Sciatic nerve (tissue), 2 donors: ENCODE data around the gene ZCCHC17. TPM values are rescaled to one million over a fixed set of nuclear protein-coding genes. Genes with fewer than 3 reads are reported as not detected.
"Not testable (repeated sequence)": the region's sequence is repeated elsewhere in the genome, so short reads cannot be mapped to it uniquely, and the experiment has no call there.

Source experiments
- ATAC-seq: fragments of 200-7000 bp; cut with Tn5 transposase; one replicate; pipeline ENCODE4 v1.9.1; 2020; ENCODE audit warnings: mild to moderate bottlenecking, moderate library complexity
- DNase-seq: peaks from one replicate; pipeline ENCODE4 v3.0.0-alpha.2; 2020; ENCODE audit warnings: low spot score
- intact Hi-C: fragments of 100-400 bp; cut with DNase I; formaldehyde crosslinking; loops from one replicate; pipeline ENCODE4 v1.14.2; 2022
- total RNA-seq: library from RNA; stranded (reverse); fragmentation: NEBNext Ultra II Directional; extraction: Animal tissue kit (Norgen Biotek cat#: 25700); gene quantifications from one replicate; pipeline ENCODE4 v1.2.1, GENCODE V29; 2021
- donor health status: DM: no; HTN: no; CAD: no.
- donor health status: DM: no; HTN: no; CAD: no.

Gene ZCCHC17, protein sequence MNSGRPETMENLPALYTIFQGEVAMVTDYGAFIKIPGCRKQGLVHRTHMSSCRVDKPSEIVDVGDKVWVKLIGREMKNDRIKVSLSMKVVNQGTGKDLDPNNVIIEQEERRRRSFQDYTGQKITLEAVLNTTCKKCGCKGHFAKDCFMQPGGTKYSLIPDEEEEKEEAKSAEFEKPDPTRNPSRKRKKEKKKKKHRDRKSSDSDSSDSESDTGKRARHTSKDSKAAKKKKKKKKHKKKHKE
- total RNA-seq = 27.1 TPM

DNA sequence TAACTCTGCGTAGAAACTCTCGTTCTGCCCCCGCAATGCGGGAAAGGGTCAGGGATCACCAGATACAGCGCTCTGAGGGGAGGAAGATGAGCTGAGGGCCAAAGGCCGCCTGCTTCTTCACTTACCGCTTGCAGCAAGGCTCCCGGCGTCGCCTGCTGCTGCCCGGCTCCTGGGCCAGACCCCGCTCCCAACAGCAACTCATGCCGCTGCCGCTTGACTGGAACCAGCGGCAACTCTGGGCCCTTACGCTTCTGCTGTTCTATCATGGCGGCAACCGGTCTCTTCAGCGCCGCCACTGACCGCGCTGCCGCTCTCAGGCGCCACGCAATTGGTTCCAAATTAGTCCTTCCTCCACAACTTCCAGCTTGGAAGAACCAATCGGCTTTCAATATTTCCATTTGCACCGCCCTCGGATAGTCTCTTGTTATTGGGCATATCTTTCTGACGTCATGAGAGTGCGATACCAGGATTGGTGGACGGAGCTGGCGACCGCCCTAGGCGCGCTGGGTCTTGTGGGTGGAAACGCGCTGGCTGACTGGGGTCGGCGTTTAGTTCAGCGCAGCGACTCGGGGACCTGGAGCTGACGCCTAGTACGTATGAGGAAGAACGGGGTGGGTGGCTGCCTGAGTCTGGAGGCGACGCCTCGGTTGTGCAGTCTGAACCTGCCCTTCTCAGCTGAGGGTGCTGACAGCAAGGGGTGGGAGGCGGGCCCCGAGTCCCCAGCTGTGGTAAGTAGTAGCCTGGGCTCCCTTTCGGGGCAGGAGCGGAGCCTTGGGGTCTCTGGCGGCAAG, at the start of gene ZCCHC17, which contains the start of gene SNRNP40:
TSS of gene ZCCHC17 (plus strand) at position 547 of the 791 bp plus-strand sequence. CDS start 13,067 bp downstream, outside the sequence.
TSS of gene SNRNP40 (minus strand) at position 303 of the 791 bp plus-strand sequence. CDS start at position 266, 37 bp downstream.
- DNase-seq (peak; percentile 93), ATAC-seq (peak; percentile 100)
- intact Hi-C loops = no loop called here

DNA sequence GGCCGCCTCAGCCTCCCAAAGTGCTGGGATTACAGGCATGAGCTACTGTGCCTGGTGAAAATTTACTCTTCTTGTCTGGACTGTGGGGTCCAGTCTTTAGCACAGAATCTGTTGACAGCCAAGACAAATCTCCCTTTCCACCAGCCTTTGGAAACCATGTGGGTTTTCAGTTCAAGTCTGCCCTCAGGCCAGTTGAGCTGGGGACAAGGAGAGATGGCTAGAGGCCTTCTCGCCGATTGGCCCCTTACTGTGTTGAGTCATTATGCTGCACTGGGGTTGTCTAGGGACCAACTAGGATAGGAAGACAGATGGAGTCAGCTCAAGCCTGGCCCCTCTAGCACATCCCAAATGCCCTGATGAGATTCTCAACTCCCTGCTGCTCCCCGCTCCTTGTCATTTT, 48.6 kb upstream of the ZCCHC17 start:
- DNase-seq = no peak
- ATAC-seq = no peak
- intact Hi-C loops = no loop called here

DNA sequence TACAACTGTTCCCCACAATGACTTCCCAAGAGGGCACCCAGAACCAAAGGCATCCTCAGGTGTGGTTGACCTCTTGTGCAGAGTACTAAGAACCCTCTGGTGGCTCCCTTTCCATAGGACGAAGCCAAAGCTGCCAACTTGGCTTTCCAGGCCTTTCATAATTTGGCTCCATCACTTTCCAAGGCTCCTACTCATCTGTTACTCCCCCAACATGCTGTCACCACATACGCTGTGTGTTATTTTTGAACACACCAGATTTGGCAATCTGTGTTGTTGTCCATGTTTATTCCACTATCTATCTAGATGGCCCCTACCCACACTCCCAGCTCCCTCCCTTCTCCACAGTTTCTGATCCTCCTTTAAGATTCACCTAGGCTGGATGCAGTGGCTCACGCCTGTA, 47.0 kb upstream of the ZCCHC17 start:
- intact Hi-C loops = no loop called here
- ATAC-seq = no peak
- no peak for DNase-seq

DNA sequence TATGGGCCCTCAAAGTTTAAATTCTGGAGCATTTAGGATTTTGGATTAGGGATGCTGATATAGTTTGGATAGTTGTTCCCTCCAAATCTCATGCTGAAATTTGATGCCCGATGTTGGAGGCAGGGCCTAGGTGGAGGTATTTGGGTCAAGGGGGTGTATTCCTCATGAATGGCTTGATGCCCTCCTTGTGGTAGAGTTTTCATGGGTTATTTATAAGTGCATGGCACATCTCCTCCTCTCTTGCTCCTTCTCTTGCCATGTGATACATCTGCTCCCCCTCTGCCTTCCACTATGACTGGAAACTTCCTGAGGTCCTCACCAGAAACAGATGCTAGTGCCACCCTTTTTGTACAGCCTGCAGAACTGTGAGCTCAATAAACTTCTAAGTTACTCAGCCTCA, 39.6 kb upstream of the ZCCHC17 start:
- DNase-seq (no peak), ATAC-seq (no peak)
- intact Hi-C loops = no loop called here

DNA sequence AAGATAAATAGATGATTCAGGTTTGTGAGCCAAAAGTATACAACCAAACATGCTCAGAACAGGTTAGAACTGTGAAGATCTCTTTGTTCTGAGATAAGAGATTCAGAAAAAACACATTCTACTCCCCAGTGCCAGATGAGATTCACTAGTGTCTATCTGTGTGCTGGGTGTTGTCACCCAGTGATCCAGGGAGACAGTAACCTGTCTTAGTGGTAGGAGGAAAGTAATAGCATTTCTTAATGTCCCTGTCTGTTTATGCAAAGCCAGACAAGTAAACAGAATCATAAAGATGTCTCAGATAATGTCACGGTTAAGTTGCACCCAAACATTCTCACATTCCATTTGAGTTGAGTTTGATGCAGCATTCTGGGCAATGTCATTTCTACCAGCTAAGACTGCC, 38.3 kb upstream of the ZCCHC17 start:
- DNase-seq = no peak
- ATAC-seq = no peak
- intact Hi-C loops = no loop called here

DNA sequence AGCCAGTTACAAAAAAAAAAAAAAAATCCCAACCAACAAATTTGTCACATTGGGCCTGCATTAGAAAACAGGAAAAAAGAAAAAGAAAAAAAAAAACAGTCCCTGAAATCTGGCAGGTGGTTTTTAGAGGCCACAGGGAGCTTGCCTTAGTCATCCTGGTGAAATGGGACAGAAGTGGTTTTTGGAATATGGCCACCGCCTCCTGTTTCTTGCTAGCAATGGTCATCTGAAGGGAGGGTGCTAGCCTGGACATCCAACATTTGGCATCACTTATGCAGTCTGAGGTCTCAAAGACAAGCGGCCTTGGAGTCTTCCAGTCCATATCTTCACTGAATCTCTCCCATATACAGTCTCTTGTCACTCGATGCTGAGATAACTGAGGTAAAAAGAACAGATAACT, 37.1 kb upstream of the ZCCHC17 start:
- ATAC-seq (no peak), DNase-seq (no peak)
- intact Hi-C loops = no loop called here

DNA sequence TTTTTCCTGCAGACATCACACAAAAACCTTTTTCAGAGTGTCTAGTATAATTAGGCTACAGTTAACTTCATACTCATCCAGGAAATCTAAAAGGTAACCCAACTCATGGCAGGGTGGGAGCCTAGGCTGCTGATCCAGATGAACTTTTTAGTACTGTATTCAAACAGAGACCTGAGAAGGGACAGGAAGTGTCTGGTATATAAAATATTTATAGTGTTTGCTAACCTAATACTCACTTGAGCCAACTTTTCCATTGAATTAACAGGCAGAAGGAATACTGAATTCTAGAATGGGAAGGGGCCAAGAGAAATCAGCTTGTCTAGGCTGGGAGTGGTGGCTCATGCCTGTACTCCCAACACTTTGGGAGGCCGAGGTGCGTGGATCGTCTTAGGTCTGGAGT, 34.9 kb upstream of the ZCCHC17 start:
- intact Hi-C loops = no loop called here
- DNase-seq = no peak
- ATAC-seq = no peak

DNA sequence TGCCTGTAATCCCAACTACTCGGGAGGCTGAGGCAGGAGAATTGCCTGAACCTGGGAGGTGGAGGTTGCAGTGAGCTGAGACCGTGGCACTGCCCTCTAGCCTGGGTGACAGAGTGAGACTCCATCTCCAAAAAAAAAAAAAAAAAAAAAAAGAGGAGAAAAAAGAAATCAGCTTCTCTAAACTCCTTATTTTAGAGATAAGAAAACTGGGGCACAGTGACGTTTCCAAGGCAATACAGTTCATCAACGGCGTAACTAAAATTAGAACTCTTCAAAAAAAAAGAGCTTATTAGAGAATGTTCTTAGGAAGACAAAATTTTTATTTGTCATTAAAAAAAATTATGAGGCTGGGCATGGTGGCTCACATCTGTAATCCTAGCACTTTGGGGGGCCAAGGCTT, 34.4 kb upstream of the ZCCHC17 start:
- ATAC-seq, intact Hi-C loops, DNase-seq: not testable (repeated sequence)

DNA sequence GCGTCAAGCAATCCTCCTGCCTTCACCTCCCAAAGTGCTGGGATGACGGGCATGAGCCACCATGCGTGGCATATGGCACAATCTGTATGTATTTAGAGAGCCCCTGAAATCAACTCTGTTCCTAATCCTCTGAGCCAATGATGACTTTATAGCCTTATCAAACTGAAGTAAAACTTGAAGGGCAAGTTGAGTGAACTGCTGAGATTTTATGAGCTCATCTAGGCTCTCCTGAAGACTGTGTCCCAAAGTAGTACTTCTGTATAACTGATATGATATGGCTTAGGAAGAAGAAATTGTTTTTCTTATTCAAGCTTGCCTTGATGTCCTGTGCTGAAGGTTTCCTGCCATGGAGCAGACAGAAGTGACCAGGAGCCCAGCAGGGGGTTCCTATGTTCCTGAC, 33.4 kb upstream of the ZCCHC17 start:
- no peak for ATAC-seq
- intact Hi-C loops = no loop called here
- DNase-seq = no peak

DNA sequence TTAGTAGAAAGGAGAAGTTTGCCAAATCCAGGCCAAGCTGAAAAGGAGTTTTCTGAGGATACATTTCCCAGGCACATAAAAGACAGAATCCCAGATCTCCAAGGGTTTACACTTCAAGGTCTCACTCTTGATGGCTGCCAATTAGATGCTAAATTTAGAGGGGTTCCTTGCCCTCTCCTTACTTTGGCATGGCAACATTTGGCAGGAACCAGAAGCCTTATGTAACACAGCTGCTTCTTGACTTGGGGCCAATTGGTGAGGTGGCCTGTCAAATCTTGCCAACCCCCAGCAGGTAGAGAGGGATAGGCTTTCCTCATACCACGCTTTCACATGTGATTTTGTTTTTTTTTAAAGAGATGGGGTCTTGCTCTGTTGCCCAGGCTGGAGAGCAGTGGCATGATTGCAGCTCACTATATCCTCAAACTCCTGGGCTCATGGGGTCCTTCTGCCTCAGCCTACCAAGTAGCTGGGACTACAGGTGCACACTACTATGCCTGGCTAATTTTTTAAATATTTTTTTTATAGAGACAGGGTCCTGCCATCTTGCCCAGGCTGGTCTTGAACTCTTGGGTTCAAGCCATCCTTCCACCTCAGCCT, 31.9 kb upstream of the ZCCHC17 start:
- intact Hi-C loops = no loop called here
- DNase-seq (no peak), ATAC-seq (no peak)

DNA sequence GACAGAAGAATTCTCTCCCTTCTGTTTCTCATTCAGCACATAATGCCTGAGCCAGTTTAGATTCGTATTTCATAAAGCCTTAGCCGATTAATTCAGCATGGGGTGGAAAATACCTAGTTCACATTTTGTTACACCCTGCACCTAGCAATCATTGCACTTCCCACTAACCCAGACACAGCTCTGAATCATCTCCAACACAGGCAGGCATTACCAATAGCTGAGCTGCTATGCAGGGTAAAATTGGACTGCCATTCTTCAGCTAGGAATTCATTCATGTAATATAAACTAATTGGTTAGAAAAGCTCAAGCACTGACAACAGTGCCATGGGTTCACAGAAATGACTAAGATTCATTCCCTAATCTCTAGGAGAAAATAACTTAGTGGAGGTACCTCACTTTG, 30.3 kb upstream of the ZCCHC17 start:
- DNase-seq (no peak), ATAC-seq (no peak)
- intact Hi-C loops = no loop called here

DNA sequence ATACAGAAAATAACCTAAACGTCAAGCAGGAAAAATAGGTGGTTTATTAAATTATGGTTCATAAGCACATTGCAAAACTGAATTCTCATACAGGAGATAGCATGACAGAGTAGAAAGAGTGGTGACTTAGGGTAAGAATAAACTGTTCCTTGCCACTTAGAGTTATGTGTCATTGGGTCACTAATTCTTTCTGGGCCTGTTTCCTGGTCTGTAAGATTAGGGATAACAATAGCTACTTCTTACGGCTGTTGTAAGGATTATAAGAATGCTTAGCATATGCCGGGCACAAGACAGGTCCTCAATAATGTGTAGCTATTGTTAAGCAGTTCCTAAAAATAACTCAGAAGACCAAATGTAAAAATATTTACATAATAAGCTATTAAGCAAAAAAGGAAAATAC, 24.5 kb upstream of the ZCCHC17 start:
- ATAC-seq = no peak
- DNase-seq = no peak
- intact Hi-C loops = no loop called here

DNA sequence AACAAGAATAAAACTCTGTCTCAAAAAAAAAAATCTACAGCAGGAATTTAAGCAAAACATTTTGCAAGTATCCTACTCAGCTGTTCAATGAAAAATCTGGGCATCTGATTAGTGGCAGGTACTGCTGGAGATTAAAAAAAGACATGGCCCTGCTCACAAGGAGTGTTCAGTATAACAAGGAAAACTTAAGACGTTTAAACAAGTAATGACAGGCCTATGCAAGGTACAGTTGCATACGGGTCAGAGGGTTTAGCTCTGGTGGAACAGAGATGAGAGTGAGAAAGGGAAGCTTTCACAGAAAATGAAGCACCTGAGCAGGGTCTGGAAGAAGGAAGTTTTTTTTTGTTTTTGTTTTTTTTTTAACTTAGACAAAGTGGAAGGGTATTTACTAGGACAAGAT, 23.2 kb upstream of the ZCCHC17 start:
- DNase-seq = no peak
- ATAC-seq = no peak
- intact Hi-C loops = no loop called here

DNA sequence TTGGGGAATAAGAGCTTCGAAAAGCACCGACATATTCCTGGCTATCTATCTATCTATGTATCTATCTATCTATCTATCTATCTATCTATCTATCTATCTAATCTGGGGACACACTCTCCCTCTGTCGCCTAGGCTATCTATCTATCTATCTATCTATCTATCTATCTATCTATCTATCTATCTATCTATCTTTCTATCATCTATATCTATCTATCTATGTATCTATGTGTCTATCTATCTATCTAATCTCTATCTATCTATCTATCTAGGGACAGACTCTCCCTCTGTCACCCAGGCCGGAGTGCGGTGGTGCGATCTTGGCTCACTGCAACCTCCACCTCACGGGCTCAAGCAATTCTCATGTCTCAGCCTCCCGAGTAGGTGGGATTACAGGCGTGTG, 14.4 kb upstream of the ZCCHC17 start:
- DNase-seq, intact Hi-C loops, ATAC-seq: not testable (repeated sequence)

DNA sequence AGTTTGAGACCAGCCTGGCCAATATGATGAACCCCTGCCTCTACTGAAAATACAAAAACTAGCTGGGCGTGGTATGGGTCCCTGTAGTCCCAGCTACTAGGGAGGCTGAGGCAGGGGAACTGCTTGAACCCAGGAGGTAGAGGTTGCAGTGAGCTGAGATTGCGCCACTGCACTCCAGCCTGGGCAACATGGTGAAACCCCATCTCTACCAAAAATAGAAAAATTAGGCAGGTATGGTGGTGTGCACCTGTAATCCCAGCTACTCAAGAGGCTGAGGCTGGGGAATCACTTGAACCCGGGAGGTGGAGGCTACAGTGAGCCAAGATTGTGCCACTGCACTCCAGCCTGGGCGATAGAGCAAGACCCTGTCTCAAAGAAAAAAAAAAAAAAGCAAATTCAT, 9.0 kb upstream of the ZCCHC17 start:
- DNase-seq, intact Hi-C loops, ATAC-seq: not testable (repeated sequence)

DNA sequence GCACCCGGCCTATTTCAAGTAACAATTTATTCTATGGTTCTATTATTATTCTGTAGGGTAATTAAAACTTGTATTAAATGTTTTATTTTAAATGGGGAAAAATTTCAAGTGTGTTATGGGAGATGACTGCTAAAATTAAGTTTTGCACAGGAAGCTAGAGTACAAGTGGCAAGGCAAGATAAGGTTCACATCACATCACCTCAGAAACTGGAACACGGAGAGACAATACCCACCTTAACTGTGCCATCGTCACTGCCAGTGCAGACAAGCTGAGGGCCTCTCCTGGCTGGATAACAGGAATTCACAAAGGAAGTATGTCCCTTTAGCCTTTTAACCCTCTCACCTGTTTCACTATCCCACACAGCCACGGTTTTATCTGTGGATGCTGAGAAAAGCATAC, 7.8 kb upstream of the ZCCHC17 start:
- DNase-seq = no peak
- intact Hi-C loops = no loop called here
- ATAC-seq = no peak

DNA sequence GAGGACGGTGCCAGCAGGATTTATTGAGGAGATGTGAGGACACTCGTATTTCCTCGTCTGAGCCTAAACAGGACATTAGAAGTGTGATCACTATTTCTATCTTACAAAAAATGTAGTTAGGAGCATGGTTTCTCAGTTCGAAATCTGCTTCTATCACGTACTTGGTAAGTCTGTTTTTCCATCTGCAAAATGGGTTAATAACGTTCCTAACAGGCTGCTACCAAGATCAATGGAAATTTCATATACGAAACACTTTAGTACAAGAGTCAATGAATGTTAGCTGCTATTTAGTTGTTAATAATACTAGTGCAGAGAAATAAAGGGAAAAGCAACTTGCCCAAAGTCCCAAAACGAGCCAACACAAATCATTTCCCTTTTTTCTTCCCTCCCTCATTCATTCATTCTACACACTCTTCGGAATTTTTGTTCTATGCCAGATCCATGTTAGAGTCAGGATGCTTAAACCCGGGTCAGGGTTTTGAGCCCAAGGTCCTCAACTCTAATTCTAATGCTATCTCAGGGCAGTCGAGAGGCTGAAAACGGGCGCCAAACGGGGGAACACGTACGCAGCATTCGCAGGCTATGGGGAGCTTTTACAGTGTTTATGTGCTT, 852 bp upstream of the ZCCHC17 start:
- ATAC-seq = no peak
- intact Hi-C loops = no loop called here

DNA sequence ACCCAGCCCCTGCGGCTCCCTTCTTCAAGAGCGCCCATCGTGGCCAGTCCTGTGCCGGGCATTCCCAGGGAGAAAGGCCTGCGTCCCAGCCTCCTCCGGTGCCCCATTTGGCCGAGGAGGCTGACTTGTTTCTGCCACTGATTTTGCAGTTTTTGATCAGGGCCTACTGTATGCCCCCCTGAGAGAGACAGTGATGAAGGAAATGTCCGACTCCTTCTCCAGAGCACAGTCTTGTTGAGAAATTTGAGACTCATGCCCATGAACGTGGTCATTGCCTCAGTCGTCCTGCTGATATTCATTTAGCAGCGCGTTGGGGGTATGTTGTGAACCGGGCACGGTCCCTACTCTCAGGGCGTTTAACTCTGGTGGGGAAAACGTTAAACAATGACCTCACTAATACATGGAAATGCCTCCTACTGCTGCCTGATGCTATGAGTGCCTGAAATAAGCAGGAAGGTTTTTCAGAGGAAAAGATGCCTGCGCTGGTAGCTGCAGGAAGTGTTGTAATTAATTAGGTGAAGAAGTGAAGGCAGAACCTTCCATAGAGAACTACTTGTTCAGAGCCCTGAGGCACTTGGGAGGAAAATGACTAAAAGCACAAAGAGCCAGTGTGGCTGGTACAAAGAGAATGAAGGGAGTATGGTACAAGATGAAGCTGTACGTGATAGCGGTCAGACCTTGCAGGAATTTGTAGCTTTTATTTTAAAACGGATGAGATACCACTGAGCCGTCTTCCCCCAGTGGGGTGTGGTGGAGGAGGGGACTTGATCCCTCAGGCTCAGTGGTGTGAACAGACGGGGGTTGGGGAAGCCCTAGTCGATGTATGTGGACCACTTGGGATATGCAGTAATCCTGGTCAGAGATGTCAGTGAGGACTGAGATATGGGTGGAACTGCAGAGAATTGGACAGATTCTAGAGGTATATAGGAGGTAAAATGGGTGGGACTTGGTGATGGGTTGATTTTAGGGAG, 730 bp downstream of the ZCCHC17 start:
- ATAC-seq = no peak
- intact Hi-C loops = no loop called here
- DNase-seq = no peak

More for the DNA sequence above, 852 bp upstream of the ZCCHC17 start:
- no peak for DNase-seq

DNA sequence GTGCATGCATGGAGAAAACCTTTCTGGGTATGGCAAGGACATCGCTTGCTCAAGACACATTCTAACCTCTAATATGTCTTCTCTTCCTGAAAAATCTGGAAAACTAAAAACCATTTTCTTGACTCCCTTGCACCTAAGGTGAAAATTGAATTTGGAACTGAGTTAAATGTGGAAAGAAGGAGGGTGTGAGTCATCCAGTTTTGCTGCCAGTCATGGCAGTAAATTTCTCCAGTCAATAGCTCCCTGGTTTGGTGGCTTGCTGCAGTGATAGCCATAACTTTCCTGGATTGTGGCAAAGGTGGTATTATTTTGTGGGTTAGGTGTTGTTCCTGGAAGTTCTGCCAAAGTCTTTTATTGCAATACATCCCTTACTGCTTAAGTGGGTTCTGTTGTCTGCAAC, 2.5 kb downstream of the ZCCHC17 start:
- no peak for DNase-seq
- intact Hi-C loops = no loop called here
- ATAC-seq = no peak
